Stomach smooth muscle (tissue), 2 donors: Measurements from ENCODE around the gene HECTD1.
"Not testable (repeated sequence)": the region's sequence is repeated elsewhere in the genome, so short reads cannot be mapped to it uniquely, and the experiment has no call there.

Source experiments
- H3K27ac ChIP-seq: one replicate; pipeline ENCODE4 v1.7.0; 2013; ENCODE audit warnings: mild to moderate bottlenecking, low read length, inconsistent platforms
- H3K27me3 ChIP-seq, 2 donors: one replicate each; pipeline ENCODE4 v1.7.0; 2013; ENCODE audit warnings: low read length in 2 of 2; ENCODE audit not compliant: insufficient read depth in 2 of 2, control insufficient read depth in 1 of 2
- H3K36me3 ChIP-seq, 2 donors: one replicate each; pipeline ENCODE4 v1.7.0; 2013; ENCODE audit warnings: low read length in 2 of 2; ENCODE audit not compliant: control insufficient read depth in 2 of 2, insufficient read depth in 2 of 2
- H3K4me1 ChIP-seq: one replicate; pipeline ENCODE4 v1.7.0; 2013; ENCODE audit warnings: low read length; ENCODE audit not compliant: control insufficient read depth, insufficient read depth
- H3K4me3 ChIP-seq, 2 donors: one replicate each; pipeline ENCODE4 v1.7.0; 2013; ENCODE audit warnings: low read length in 2 of 2
- H3K9ac ChIP-seq, 2 donors: one replicate each; pipeline ENCODE4 v1.7.0; 2013; ENCODE audit warnings: low read length in 2 of 2, mild to moderate bottlenecking in 1 of 2
- H3K9me3 ChIP-seq, 2 donors: one replicate each; pipeline ENCODE4 v1.7.0; 2013; ENCODE audit warnings: low read length in 2 of 2; ENCODE audit not compliant: control insufficient read depth in 2 of 2
- donor health status: healthy.
- donor health status: Pancreatic carcinoma.

HECTD1 gene

GRCh38 chr14:31242161-31242940 lies 34.8 kb upstream of the HECTD1 start:
- H3K4me3 ChIP-seq = peak overlapping the region in 1 of 2 donors; percentile 55
- not testable (repeated sequence) for H3K36me3 ChIP-seq, H3K9me3 ChIP-seq, H3K9ac ChIP-seq, H3K4me1 ChIP-seq, H3K27me3 ChIP-seq, H3K27ac ChIP-seq

DNA sequence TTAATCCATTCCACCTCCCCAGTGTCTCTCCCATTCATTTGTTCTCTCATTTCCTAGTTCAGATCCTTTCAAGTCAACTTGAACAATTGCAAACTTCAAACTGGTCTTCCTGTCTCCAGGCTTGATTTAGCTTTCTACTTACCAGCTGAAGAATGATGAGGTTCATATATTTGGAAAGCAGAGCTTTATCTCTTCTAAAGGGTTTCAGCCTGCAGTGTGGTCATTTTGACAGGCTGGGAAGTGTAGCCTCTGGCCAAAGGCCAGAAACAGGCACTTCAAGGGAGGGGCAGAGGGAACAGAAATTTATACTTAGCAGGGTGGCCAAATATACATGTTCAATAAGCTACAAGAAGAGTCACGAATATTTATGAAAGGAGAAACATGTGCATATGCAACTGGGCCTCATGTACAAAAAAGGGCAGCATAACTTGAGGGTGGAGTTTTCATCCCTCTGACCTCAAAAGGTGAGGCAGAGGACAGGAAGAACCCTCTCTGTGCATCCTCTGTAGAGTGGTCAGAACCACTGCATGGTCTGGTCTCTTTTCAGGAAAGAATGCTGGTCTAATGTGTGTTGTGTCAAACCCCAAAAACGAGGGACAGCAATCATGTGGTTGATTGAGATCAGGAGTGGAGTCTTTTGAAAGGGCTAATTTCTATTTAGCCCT lies 34.0 kb upstream of the HECTD1 start:
- H3K9ac ChIP-seq = no peak overlapping the region
- no peaks in the 10 kb centered on the region for H3K9me3 ChIP-seq
- peaks cover 4% of the 10 kb centered on the region for H3K4me1 ChIP-seq
- no peaks in the 10 kb centered on the region for H3K36me3 ChIP-seq
- H3K27me3 ChIP-seq = no peaks in the 10 kb centered on the region
- peak overlapping the region in 1 of 2 donors; percentile 55 for H3K4me3 ChIP-seq
- H3K27ac ChIP-seq = no peak overlapping the region

- Histone ChIP-seq H3K4me3 (no peak overlapping the region), H3K4me1 (peaks cover 4% of the 10 kb centered on the region), H3K9ac (no peak overlapping the region), H3K36me3 (no peaks in the 10 kb centered on the region), H3K27ac (no peak overlapping the region), H3K27me3 (no peaks in the 10 kb centered on the region), H3K9me3 (no peaks in the 10 kb centered on the region)
Observed at GRCh38 chr14:31239741-31240140, 32.1 kb upstream of the HECTD1 start.

DNA sequence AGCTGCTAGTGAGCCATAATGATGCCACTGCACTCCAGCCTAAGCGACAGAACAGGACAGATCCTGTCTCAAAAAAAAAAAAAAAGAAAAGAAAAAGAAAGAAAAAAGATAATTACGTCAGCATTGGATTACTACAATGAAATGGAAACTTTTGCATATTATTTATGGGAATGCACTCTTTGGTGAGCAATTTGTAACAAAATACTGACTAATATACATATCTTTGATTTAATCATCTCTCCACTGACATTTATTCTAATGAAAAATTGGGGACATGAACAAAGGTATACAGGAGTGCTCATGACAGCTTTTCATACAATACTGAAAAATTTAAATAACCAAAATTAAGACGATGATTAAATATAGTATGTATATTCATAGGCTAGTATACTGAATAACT lies 27.9 kb upstream of the HECTD1 start:
- Histone ChIP-seq H3K27ac (no peak overlapping the region), H3K36me3 (no peaks in the 10 kb centered on the region), H3K9me3 (no peaks in the 10 kb centered on the region), H3K4me1 (no peaks in the 10 kb centered on the region), H3K9ac (no peak overlapping the region), H3K27me3 (no peaks in the 10 kb centered on the region), H3K4me3 (no peak overlapping the region)

DNA sequence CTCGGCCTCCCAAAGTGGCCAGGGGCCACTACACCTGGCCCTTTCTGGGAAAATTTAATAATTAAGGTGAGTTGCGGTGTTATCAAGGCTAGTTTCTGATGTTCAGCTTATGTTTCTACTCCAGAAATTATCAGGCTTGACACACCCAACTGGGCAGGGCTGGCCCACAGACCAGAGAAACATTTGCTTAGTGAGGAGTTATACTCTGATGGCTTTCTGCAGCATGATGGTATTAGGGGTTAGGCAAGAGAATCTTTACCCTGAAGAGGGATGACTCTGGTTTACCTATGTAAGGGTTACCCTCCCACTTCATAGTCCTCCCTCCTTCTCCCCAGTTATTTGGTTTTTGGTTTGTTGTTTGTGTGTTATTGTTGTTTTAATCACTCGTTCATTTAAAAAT lies 24.5 kb upstream of the HECTD1 start:
- no peak overlapping the region for H3K4me3 ChIP-seq
- no peaks in the 10 kb centered on the region for H3K27me3 ChIP-seq
- H3K36me3 ChIP-seq = no peaks in the 10 kb centered on the region
- H3K9me3 ChIP-seq = no peaks in the 10 kb centered on the region
- no peak overlapping the region for H3K9ac ChIP-seq
- H3K27ac ChIP-seq = no peak overlapping the region
- no peaks in the 10 kb centered on the region for H3K4me1 ChIP-seq

- H3K9ac ChIP-seq, H3K36me3 ChIP-seq, H3K27ac ChIP-seq, H3K27me3 ChIP-seq, H3K4me1 ChIP-seq, H3K4me3 ChIP-seq, H3K9me3 ChIP-seq: not testable (repeated sequence)
Observed at GRCh38 chr14:31231272-31231671, 23.7 kb upstream of the HECTD1 start.

DNA sequence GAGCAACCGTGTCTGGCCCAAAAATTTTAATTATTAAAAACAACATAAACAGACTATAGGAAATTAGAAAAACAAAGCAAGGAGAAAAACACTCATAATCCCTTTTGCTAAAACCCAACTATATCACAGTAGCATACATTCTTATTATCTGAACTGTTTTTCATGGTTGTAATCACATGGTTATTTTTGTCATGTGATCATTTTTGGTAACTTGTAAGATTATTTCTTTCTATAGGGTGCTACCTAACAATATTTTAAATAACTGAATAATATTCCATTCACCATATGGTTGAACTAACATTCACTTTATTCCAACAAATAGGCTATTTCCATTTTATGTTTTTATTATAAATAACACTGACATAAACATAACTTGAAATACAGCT lies 23.0 kb upstream of the HECTD1 start:
- H3K27me3 ChIP-seq = no peaks in the 10 kb centered on the region
- H3K4me1 ChIP-seq = no peaks in the 10 kb centered on the region
- H3K27ac ChIP-seq = no peak overlapping the region
- H3K4me3 ChIP-seq = no peak overlapping the region
- H3K9ac ChIP-seq = no peak overlapping the region
- H3K36me3 ChIP-seq = no peaks in the 10 kb centered on the region
- no peaks in the 10 kb centered on the region for H3K9me3 ChIP-seq

DNA sequence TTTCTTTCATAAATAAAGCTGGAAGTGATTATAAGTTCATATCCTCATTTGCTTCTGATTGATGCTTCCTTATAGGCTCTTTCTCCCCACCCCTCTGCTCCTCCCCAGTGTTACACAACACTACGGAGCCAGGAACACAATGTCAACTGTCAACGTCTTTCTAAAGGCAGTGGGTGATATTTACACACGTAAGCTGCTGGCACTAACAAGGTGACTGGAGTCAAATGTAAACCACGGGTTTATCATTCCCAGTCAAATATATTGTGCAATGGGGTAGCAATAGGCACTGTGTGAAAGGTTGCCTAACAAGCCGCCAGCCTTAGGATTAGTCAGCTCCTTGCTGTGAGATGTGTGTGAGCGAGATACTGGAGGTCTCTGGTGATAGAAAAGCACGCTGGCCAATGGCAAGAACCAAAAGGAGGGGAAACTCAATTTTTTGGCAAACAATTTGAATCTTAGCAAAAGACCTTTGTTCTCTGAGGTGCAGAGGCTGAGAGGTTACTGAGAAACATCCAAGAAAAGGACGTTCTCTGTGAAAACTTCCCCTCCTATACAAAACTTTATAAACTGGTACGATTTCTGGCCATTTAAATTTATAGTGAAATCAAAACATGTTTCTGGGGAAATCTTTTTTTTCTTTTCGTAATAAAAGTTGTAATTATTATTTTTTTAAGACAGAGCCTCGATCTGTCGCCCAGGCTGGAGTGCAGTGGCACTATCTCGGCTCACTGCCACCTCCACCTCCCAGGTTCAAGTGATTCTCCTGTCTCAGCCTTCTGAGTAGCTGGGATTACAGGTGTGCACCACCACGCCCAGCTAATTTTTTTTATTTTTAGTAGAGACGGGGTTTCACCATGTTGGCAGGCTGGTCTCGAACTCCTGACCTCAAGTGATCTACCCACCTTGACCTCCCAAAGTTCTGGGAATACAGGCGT lies 22.3 kb upstream of the HECTD1 start:
- Histone ChIP-seq H3K27ac (no peak overlapping the region), H3K9ac (no peak overlapping the region)

GRCh38 chr14:31229009-31229408 lies 21.4 kb upstream of the HECTD1 start:
- Histone ChIP-seq H3K9ac (no peak overlapping the region), H3K36me3 (no peaks in the 10 kb centered on the region), H3K9me3 (no peaks in the 10 kb centered on the region), H3K27me3 (no peaks in the 10 kb centered on the region), H3K4me1 (no peaks in the 10 kb centered on the region), H3K4me3 (no peak overlapping the region), H3K27ac (no peak overlapping the region)

More for the DNA sequence above, 22.3 kb upstream of the HECTD1 start:
- Histone ChIP-seq H3K36me3 (no peaks in the 10 kb centered on the region), H3K27me3 (no peaks in the 10 kb centered on the region), H3K4me1 (no peaks in the 10 kb centered on the region), H3K4me3 (peak overlapping the region in 1 of 2 donors; percentile 50), H3K9me3 (no peaks in the 10 kb centered on the region)

DNA sequence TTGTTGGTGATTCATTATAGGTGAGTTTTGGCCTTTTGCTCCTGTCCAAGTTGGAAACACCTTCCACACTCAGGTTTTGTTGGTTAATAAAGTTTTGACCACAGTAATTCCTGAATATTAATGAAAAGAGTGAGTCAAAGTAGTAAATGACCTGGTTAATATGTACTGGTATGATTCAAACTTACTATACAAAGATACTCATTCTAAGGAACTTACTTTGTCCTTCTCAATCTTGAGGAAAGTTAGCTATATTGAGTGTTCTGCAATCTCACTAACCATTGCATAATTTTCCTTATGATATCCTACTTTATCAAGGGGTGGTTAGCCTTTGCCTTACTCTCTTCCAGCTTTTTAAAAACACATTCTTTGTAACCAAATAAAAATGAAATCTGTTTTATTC lies 20.9 kb upstream of the HECTD1 start:
- Histone ChIP-seq H3K9ac (no peak overlapping the region), H3K27ac (no peak overlapping the region), H3K36me3 (no peaks in the 10 kb centered on the region), H3K27me3 (no peaks in the 10 kb centered on the region), H3K4me3 (no peak overlapping the region), H3K9me3 (no peaks in the 10 kb centered on the region), H3K4me1 (no peaks in the 10 kb centered on the region)
